Stimulated activated CD8-positive, alpha-beta memory T cell treated with anti-CD3 and anti-CD28 coated beads, Interleukin-2, amount 100 ng/mL, for 48 hours (primary cell): Measurements from ENCODE around the gene MACO1.
A peak's percentile ranks its signal among the peaks of the same experiment; 100 is the strongest.

Experiments used
- DNase-seq, 2 donors: peaks; one replicate each; pipeline ENCODE4 v3.0.0-alpha.2; 2020; ENCODE audit warnings: low read depth in 2 of 2

The MACO1 gene

GRCh38 chr1:25543425-25544242, 112.9 kb downstream of the MACO1 start, which contains the start of gene LDLRAP1:
TSS of gene LDLRAP1 (plus strand) at chr1:25543606. CDS start at chr1:25543699, 93 bp downstream.
- DNase-seq: peak; percentile 57 to 58

GRCh38 chr1:25544243-25544764, 113.6 kb downstream of the MACO1 start:
- no peak for DNase-seq

DNA sequence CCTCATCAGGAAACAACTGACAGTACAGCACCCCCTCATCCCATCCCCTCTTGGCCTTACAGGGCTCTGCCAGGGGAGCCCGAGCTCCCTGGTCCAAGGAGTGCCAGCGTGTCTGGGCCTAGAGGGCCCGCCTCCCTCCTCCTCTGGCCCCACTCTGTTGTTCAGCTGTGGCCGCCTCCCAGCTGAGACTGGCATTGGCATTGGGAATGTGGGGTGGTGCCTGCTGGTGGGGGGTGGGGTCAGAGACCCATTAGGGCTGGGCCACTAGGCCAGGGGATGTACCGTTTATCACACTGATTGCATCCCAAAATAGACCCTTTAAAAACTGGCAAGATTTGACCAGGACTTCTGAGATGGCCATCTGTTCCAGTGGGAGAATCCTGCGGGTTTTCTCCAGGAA, 114.1 kb downstream of the MACO1 start:
- DNase-seq: no peak

DNA sequence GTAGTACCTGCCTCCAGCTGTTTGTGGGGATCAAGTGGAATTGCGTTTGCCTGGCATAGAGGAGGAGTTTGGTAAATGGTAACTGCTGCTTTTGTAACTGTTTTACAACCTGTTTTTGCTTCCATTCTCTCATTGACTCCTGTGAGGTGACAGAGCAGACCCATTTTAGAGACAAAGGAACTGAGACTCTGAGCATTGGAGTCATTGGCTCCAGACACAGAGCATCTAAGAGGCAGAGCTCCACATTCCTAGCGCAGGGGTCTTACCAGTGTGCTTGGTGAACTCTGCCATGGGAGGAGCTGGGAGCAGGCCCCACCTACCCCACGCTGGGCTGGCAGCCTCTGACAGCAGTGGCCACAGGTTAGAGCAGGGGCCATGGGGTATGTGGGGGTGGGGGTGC, 115.1 kb downstream of the MACO1 start:
- no peak for DNase-seq

- no peak for DNase-seq
Measured at GRCh38 chr1:25546193-25546592, 115.5 kb downstream of the MACO1 start.

- DNase-seq: no peak
Measured at GRCh38 chr1:25548601-25549000, 117.9 kb downstream of the MACO1 start.

GRCh38 chr1:25549273-25550154, 118.8 kb downstream of the MACO1 start:
- DNase-seq: peak; percentile 53 to 81
